ENCODE measurements around the gene OVCH1.

OVCH1 gene

GRCh38 chr12:29451888-29452287, 45.6 kb downstream of the OVCH1 start:
- Histone ChIP-seq H3K79me2 (ENCODE audit: insufficient read depth, low read depth) (no peaks in the 10 kb centered on the region), H3K4me1 (ENCODE audit: low read depth, poor library complexity, severe bottlenecking) (no peaks in the 10 kb centered on the region), H3K4me2 (no peak overlapping the region), H3K4me3 (IDR thresholded peaks at IDR 0.05; ENCODE audit: insufficient read depth, low read depth, low read length) (no peak overlapping the region), H3K9ac (no peak overlapping the region), H3K27me3 (ENCODE audit: insufficient read depth, low read depth) (no peaks in the 10 kb centered on the region), H3K27ac (no peak overlapping the region), H2AFZ (ENCODE audit: low read depth) (no peak overlapping the region), H4K20me1 (ENCODE audit: insufficient read depth) (no peaks in the 10 kb centered on the region), H3K36me3 (ENCODE audit: insufficient read depth) (no peaks in the 10 kb centered on the region)
- TF ChIP-seq CTCF (conservative IDR thresholded peaks at IDR 0.05; ENCODE audit: low read depth, low read length): no peak

GRCh38 chr12:29448157-29448556, 49.3 kb downstream of the OVCH1 start:
- Histone ChIP-seq H3K27ac (no peak overlapping the region), H3K4me2 (no peak overlapping the region), H3K9ac (no peak overlapping the region), H3K36me3 (ENCODE audit: insufficient read depth) (no peaks in the 10 kb centered on the region), H3K27me3 (ENCODE audit: insufficient read depth, low read depth) (no peaks in the 10 kb centered on the region), H4K20me1 (ENCODE audit: insufficient read depth) (no peaks in the 10 kb centered on the region), H3K79me2 (ENCODE audit: insufficient read depth, low read depth) (no peaks in the 10 kb centered on the region), H3K4me1 (ENCODE audit: low read depth, poor library complexity, severe bottlenecking) (no peaks in the 10 kb centered on the region), H2AFZ (ENCODE audit: low read depth) (no peak overlapping the region), H3K4me3 (IDR thresholded peaks at IDR 0.05; ENCODE audit: insufficient read depth, low read depth, low read length) (no peak overlapping the region)
- no peak for TF ChIP-seq CTCF (conservative IDR thresholded peaks at IDR 0.05; ENCODE audit: low read depth, low read length)

- Histone ChIP-seq H3K4me1 (ENCODE audit: low read depth, poor library complexity, severe bottlenecking) (no peaks in the 10 kb centered on the region), H3K27ac (no peak overlapping the region), H2AFZ (ENCODE audit: low read depth) (no peak overlapping the region), H3K27me3 (ENCODE audit: insufficient read depth, low read depth) (no peaks in the 10 kb centered on the region), H3K4me3 (IDR thresholded peaks at IDR 0.05; ENCODE audit: insufficient read depth, low read depth, low read length) (no peak overlapping the region), H3K4me2 (no peak overlapping the region), H4K20me1 (ENCODE audit: insufficient read depth) (no peaks in the 10 kb centered on the region), H3K79me2 (ENCODE audit: insufficient read depth, low read depth) (no peaks in the 10 kb centered on the region), H3K36me3 (ENCODE audit: insufficient read depth) (no peaks in the 10 kb centered on the region), H3K9ac (no peak overlapping the region)
- TF ChIP-seq CTCF (conservative IDR thresholded peaks at IDR 0.05; ENCODE audit: low read depth, low read length): no peak
Observed at GRCh38 chr12:29447285-29447975, 50.1 kb downstream of the OVCH1 start.

- Histone ChIP-seq H3K27me3 (ENCODE audit: insufficient read depth, low read depth) (no peaks in the 10 kb centered on the region), H3K4me3 (IDR thresholded peaks at IDR 0.05; ENCODE audit: insufficient read depth, low read depth, low read length) (no peak overlapping the region), H3K4me1 (ENCODE audit: low read depth, poor library complexity, severe bottlenecking) (no peaks in the 10 kb centered on the region), H2AFZ (ENCODE audit: low read depth) (no peak overlapping the region), H3K36me3 (ENCODE audit: insufficient read depth) (no peaks in the 10 kb centered on the region), H3K9ac (no peak overlapping the region), H3K27ac (no peak overlapping the region), H3K79me2 (ENCODE audit: insufficient read depth, low read depth) (no peaks in the 10 kb centered on the region), H3K4me2 (no peak overlapping the region), H4K20me1 (ENCODE audit: insufficient read depth) (no peaks in the 10 kb centered on the region)
- no peak for TF ChIP-seq CTCF (conservative IDR thresholded peaks at IDR 0.05; ENCODE audit: low read depth, low read length)
Observed at GRCh38 chr12:29439506-29439905, 58.0 kb downstream of the OVCH1 start.

Measured in KMS-11 (cell line).